ENCODE measurements around the gene S100A9. TPM values are rescaled to one million over a fixed set of nuclear protein-coding genes. Genes with fewer than 3 reads are reported as not detected.

The S100A9 gene
- total and polyA plus RNA-seq, 2 of the 8 experiments (the other 6 are each of a cell fraction or from before 2014, with no cell fraction given) = not detected

- Histone ChIP-seq H3K9me3 (ENCODE audit: insufficient read depth in 2 of 2, low read depth in 1 of 2, low read length in 1 of 2) (no peaks in the 10 kb centered on the region), H2AK5ac (ENCODE audit: low read depth, low read length) (no peak overlapping the region), H4K91ac (replicated peaks; ENCODE audit: insufficient read length, low read length) (no peak overlapping the region), H4K20me1 (replicated peaks in 1 of 2; ENCODE audit: control insufficient read depth in 1 of 2, insufficient read depth in 2 of 2, low read length in 2 of 2) (no peaks in the 10 kb centered on the region), H3K9ac (replicated peaks in 1 of 4; ENCODE audit: extremely low read depth in 1 of 4, low read depth in 3 of 4, low read length in 3 of 4) (no peak overlapping the region), H3K36me3 (ENCODE audit: control insufficient read depth in 2 of 4, insufficient read depth in 4 of 4, low read length in 3 of 4) (no peaks in the 10 kb centered on the region), H3K4me3 (ENCODE audit: extremely low read depth in 1 of 4, insufficient read depth in 2 of 4, low read depth in 3 of 4, low read length in 4 of 4) (no peak overlapping the region), H3K18ac (ENCODE audit: extremely low read depth, low read length) (no peak overlapping the region), H3K4me1 (replicated peaks in 1 of 4; ENCODE audit: control insufficient read depth in 3 of 4, insufficient read depth in 4 of 4, low read length in 3 of 4) (no peaks in the 10 kb centered on the region), H4K5ac (ENCODE audit: insufficient read length, low read depth, low read length) (no peak overlapping the region), H2BK15ac (ENCODE audit: low read length) (no peak overlapping the region), H3K4me2 (ENCODE audit: insufficient read depth in 1 of 2, low read depth in 2 of 2, low read length in 2 of 2) (no peak overlapping the region), H3K4ac (replicated peaks; ENCODE audit: insufficient read length, low read depth, low read length) (no peak overlapping the region), H2BK5ac (ENCODE audit: low read depth, low read length) (no peak overlapping the region), H4K8ac (ENCODE audit: extremely low read depth, insufficient read depth, low read length) (no peak overlapping the region), H2BK120ac (replicated peaks; ENCODE audit: low read depth, low read length) (no peak overlapping the region), H3K23ac (ENCODE audit: insufficient read length) (no peak overlapping the region), H3K79me2 (ENCODE audit: control insufficient read depth in 1 of 2, insufficient read depth in 2 of 2, low read length in 2 of 2) (no peaks in the 10 kb centered on the region), H3K56ac (replicated peaks; ENCODE audit: insufficient read length, low read depth, low read length) (no peak overlapping the region), H3K27me3 (replicated peaks in 1 of 4; ENCODE audit: control insufficient read depth in 3 of 4, extremely low read depth in 1 of 4, insufficient read depth in 3 of 4, low read length in 3 of 4) (no peaks in the 10 kb centered on the region), H2BK12ac (ENCODE audit: low read depth, low read length) (no peak overlapping the region; the same call in 1 of the 2 replicates), H3K79me1 (ENCODE audit: low read depth, low read length) (no peaks in the 10 kb centered on the region), H3K23me2 (ENCODE audit: low read depth, low read length) (no peaks in the 10 kb centered on the region), H3K14ac (ENCODE audit: insufficient read length) (no peak overlapping the region), H2BK20ac (ENCODE audit: low read length) (no peak overlapping the region), H2AFZ (ENCODE audit: low read length) (no peak overlapping the region), H3K27ac (ENCODE audit: low read depth, low read length) (no peak overlapping the region)
- DNase-seq (ENCODE audit: low read depth in 1 of 2, low spot score in 2 of 2) (peak in 1 of 2 experiments; percentile 32), FAIRE-seq (no peak)
- POLR2A ChIA-PET (ENCODE audit: partially characterized antibody) = no interaction called here
- TF ChIP-seq CREB1 (IDR thresholded peaks at IDR 0.05) (no peak), EGR1 (IDR thresholded peaks at IDR 0.05; ENCODE audit: borderline replicate concordance, low read depth, low read length) (no peak), RFX5 (IDR thresholded peaks at IDR 0.05; ENCODE audit: borderline replicate concordance, low read depth, low read length) (no peak), MAFK (IDR thresholded peaks at IDR 0.05; ENCODE audit: low read depth, low read length) (no peak), USF2 (IDR thresholded peaks at IDR 0.05; ENCODE audit: low read length) (no peak), SIN3A (conservative IDR thresholded peaks at IDR 0.05 in 1 of 2, IDR thresholded peaks at IDR 0.05 in 1 of 2; ENCODE audit: low read depth in 1 of 2, low read length in 2 of 2) (no peak)
- CTCF ChIA-PET (ENCODE audit: partially characterized antibody) = interaction anchor here (1.1 to 6.4 kb wide), 4 partner anchors 44 to 95 kb away, joined by 3 to 63 read pairs (median 6); partner anchors contain the start of gene PGLYRP4
- WGBS, 2 experiments (ENCODE audit: extremely low coverage in 1 of 2, insufficient coverage in 1 of 2, insufficient read length in 1 of 2, insufficient replicate concordance in 2 of 2, low coverage in 1 of 2, low lambda C conversion rate in 2 of 2, missing lambda C conversion rate in 1 of 2) = 76% methylated on average over 4 of the region's 6 CpGs; no CpG with 5 or more reads in 1 of the 2 experiments
These were observed 40.4 kb downstream of the S100A9 start for GRCh38 chr1:153397924-153398651.
